HG03521 (cell line): ENCODE results near the gene MINAR2.
A peak's percentile ranks its signal among the peaks of the same experiment; 100 is the strongest.

Source experiments
- ATAC-seq: cut with Tn5 transposase; IDR thresholded peaks from one replicate; pipeline ENCODE4 v1.9.1; 2021; ENCODE audit warnings: mild to moderate bottlenecking, moderate library complexity; ENCODE audit not compliant: unreplicated experiment

MINAR2 gene, protein sequence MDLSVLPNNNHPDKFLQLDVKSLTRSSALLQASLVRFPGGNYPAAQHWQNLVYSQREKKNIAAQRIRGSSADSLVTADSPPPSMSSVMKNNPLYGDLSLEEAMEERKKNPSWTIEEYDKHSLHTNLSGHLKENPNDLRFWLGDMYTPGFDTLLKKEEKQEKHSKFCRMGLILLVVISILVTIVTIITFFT

GRCh38 chr5:129747572-129748407 is at the start of gene MINAR2:
MINAR2 (plus strand) TSS chr5:129748094; CDS start chr5:129748191, 97 bp downstream.
- ATAC-seq: no peak

DNA sequence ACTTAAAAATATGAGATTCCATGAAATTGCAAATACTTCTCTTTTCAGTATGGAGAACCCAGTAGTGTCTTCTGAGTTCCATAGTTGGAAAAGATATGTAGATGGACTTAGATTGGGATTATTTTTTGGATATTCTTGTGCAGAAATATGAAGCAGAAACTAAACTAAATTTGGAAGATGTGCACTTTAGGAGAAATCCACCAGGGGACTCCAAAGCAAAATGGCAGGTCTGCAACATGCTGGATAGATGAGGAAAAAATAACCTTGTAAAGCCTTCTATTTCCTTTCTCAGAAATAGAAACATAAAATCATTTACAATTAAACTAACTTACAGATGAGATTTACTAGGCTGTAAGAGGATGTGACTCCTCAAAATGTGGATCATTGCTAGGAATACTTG is 49.2 kb upstream of the MINAR2 start:
- ATAC-seq: no peak

- no peak for ATAC-seq
Measured at GRCh38 chr5:129716235-129716634, 31.7 kb upstream of the MINAR2 start.

GRCh38 chr5:129716651-129717050 is 31.2 kb upstream of the MINAR2 start:
- no peak for ATAC-seq

- ATAC-seq: no peak
Measured at GRCh38 chr5:129717751-129718310, 30.1 kb upstream of the MINAR2 start.

DNA sequence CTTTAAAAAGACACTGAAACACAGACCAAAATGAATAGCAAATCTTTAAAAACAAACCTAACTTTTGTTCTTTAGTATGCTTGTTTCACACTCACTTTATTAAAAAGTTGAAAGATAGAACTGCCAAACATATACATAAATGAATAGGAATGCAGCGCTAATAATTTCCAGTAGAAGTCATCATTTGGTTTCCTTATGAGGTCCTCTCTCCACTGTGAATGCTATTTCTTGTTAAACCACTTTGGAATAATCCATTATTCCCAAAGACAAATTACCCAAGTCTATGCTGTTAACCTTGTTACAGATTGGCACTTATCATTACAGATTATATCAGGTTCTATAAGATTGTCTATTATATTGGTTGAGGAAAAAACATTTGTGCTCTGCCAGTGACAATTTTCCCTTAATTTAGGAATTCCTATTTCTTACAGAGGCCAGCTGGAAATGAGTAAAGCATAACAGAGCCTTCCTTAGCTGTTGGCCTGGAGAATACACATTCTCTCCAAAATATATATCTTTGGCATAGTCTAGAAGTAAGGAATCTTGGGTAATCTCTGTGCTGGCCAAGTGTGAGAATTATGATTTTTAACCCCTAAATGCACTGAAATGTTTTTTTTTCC is 29.3 kb upstream of the MINAR2 start:
- ATAC-seq: no peak

GRCh38 chr5:129724222-129724621 is 23.7 kb upstream of the MINAR2 start:
- no peak for ATAC-seq

DNA sequence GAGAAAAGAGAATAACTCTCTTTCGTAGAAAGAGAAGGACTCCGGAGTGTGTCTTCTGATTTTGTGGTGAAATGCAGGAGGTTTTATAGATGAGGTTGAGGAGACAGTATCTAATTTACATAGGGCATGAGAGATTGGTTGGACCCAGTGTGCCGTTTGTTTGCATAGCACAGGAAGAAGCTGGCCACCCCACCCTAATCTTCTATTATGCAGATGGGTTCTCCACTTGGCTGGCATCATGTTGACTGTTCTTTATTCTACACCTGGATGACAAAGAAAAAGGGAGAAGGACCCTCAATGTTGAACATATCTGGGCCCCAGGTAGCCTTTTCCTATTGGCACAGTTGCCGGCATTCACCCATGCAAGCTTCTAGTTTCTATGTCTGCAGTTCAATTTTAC is 23.2 kb upstream of the MINAR2 start:
- no peak for ATAC-seq

- ATAC-seq: no peak
Measured at GRCh38 chr5:129739773-129740172, 8.1 kb upstream of the MINAR2 start.

DNA sequence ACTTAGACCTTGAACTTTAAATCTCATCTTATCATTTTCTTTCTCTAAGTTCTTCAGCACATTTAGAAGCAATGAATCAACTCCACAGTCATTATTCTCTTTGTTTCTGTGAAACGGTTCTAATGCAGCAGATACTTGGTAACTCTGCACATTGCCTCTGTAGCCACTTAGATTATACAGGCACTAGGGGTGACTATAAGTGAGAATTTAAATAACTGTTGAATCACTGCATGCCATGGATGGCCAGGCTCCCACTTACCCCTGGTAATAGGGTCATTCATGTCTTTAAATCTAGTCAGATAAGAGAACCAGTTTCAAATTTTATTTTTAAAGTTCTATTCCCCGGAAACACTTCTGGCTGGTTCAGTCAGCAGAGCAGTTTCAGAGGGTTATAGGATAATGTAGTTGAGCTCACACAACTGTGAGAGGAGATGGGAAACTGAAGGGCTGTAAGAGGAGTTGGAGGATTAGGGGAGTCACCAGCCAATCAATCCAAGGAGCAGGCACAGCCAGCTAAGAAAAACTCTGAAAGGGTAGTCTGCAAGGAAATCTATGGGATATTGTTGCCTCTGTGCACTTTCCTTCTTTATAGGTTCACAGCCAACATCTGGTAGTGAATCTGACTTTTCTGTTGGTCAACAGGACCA is 4.2 kb upstream of the MINAR2 start:
- no peak for ATAC-seq

DNA sequence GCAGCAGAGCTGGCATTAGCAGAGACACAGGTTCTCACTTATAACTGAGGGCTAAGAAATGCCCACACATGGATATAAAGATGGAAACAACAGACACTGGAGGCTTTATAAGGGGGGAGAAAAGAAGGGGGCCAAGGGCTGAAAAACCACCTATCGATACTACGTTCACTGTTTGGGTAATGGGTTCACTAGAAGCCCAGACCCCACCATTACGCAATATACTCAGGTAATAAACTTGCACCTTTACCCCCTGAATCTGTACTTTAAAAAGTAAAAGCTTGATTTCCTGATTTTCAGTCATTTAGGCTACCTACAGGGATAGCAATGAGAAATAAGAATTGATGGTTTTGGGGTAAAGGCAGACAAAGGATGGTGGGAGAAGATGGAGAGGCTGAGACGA is 1.9 kb upstream of the MINAR2 start:
- no peak for ATAC-seq

- ATAC-seq: no peak
Measured at GRCh38 chr5:129746876-129747275, 1.0 kb upstream of the MINAR2 start.

DNA sequence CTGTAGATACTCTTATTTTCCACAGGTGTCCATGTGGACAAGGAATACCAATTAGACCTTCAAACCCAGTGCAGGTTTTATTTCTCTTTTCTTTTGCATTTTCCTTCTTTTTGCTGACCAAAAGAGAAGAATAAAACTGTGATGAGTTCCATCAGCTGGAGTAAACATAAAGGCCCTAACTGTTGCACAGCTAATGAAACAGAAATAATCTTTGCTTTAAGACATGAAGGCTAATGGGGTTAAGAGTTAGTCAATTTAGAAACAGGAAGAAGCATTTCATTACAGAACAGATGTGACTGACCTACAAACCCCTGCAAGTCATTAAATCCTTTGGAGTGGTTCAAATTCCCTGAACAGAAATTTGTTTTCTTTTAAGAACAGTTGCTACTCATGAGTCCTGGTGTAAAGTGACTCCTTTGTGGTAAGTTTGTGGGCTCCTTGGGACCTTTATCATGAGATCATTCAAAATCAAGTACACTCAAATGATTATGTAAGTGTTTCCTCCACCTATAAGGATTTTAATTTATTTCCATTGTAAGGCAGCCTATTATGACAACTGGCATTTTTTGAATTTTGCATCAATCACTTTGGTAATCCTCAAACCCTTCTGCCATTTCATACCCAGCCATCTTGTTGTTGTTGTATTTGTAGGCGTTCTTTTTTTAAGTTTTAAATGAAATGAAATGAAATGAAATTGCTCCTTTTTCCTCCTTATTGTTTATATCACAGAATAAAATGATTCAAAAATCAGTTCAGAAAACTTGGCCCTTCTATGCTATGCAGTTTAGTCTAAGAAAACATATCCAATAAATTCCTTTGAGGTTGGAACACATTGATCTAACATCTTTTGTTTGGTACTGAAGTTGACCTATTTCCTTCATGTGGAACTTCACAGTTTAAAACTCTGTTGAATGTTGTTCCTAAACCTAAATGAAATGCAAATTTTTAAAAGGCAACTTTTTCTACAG is 1.3 kb downstream of the MINAR2 start:
- no peak for ATAC-seq

- no peak for ATAC-seq
Measured at GRCh38 chr5:129760636-129761325, 12.9 kb downstream of the MINAR2 start.

DNA sequence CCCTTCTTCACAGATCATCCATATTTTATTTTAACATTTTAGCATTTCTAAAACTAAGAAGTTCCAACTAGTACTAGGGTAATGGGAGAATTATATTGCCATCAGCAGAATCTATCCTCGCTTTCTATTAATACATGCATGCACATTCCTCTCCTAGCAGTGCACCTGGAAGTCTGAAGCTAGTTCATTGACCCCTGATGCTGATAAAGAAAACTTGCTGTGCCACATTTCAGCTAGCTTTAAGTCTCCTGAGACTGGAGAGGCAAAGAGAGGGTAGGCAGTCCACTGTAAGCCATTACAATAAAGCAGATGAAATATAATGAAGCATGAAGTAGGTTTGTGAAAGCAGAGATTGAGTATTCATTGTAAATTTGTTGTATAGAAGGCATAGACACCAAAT is 15.8 kb downstream of the MINAR2 start:
- no peak for ATAC-seq

- ATAC-seq: no peak
Measured at GRCh38 chr5:129766798-129767197, 18.9 kb downstream of the MINAR2 start.

- ATAC-seq: peak; percentile 92
Measured at GRCh38 chr5:129767927-129768380, 20.1 kb downstream of the MINAR2 start.

GRCh38 chr5:129768735-129769134 is 20.8 kb downstream of the MINAR2 start:
- ATAC-seq: no peak

DNA sequence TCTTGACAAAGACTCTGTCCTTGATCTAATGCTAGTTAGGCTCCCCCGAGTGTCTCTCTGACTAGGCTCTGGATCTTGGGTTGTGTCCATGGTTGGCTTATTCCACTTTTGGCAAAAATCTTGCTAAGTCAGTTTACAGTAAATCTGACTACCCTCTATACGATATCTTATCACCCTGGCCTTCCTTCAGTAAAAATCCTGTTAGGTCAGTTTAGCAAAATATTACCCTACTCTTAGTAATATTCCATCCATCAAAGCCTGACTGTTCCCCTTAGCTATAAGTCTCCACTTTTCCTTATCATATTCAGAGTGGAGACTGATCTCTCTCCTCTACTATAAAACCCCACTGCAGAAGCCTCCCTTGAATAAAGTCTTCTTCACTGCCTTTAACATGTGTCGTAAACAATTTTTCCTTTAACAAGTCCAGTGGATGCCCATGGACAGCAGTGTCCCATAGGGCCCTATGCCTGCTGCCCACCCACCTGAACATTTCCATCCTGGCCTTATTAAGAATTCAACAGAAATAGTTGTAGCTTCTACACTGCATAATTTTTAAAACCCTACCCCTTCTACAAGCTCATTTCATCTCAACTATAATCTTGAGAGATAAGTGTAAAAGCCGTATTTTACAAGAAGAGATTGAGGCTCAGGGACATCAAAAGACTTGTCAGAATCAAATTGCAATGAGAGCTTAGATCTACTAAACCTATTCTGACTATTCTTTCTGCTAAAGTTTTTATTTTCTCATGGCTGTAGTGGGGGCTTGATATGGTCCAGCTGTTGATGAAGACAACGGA is 22.3 kb downstream of the MINAR2 start:
- ATAC-seq: no peak
